GM18907 (cell line): ENCODE results near the gene DSG4.

ENCODE experiments used
- ATAC-seq: cut with Tn5 transposase; IDR thresholded peaks from one replicate; pipeline ENCODE4 v1.9.1; 2021; ENCODE audit warnings: mild to moderate bottlenecking, moderate library complexity; ENCODE audit not compliant: unreplicated experiment

Gene DSG4

GRCh38 chr18:31403409-31403808, 26.8 kb downstream of the DSG4 start:
- ATAC-seq, result no peak

GRCh38 chr18:31407649-31408048, 31.1 kb downstream of the DSG4 start:
- ATAC-seq, result no peak

GRCh38 chr18:31409276-31409675, 32.7 kb downstream of the DSG4 start:
- ATAC-seq, result no peak

- ATAC-seq, result no peak
Measured at GRCh38 chr18:31410716-31411483, 34.3 kb downstream of the DSG4 start.

GRCh38 chr18:31413137-31413536, 36.6 kb downstream of the DSG4 start:
- ATAC-seq, result no peak

GRCh38 chr18:31417850-31418249, 41.3 kb downstream of the DSG4 start:
- no peak for ATAC-seq

GRCh38 chr18:31419457-31419932, 42.9 kb downstream of the DSG4 start:
- no peak for ATAC-seq

- ATAC-seq, result no peak
Measured at GRCh38 chr18:31420032-31420431, 43.5 kb downstream of the DSG4 start.

GRCh38 chr18:31420524-31420923, 43.9 kb downstream of the DSG4 start:
- no peak for ATAC-seq

GRCh38 chr18:31424383-31424988, 47.9 kb downstream of the DSG4 start:
- peak; percentile 86 for ATAC-seq

GRCh38 chr18:31426021-31426420, 49.4 kb downstream of the DSG4 start:
- no peak for ATAC-seq

- no peak for ATAC-seq
Measured at GRCh38 chr18:31426871-31427406, 50.4 kb downstream of the DSG4 start.

GRCh38 chr18:31428211-31428610, 51.6 kb downstream of the DSG4 start:
- ATAC-seq, result no peak

- ATAC-seq, result no peak
Measured at GRCh38 chr18:31429623-31430022, 53.0 kb downstream of the DSG4 start.

- ATAC-seq, result no peak
Measured at GRCh38 chr18:31430072-31430471, 53.5 kb downstream of the DSG4 start.

GRCh38 chr18:31430554-31430953, 54.0 kb downstream of the DSG4 start:
- no peak for ATAC-seq

- no peak for ATAC-seq
Measured at GRCh38 chr18:31432316-31432715, 55.7 kb downstream of the DSG4 start.

- ATAC-seq, result no peak
Measured at GRCh38 chr18:31436825-31437224, 60.2 kb downstream of the DSG4 start.

GRCh38 chr18:31438402-31438801, 61.8 kb downstream of the DSG4 start:
- no peak for ATAC-seq

GRCh38 chr18:31439807-31440325, 63.3 kb downstream of the DSG4 start:
- ATAC-seq, result no peak

- ATAC-seq, result no peak
Measured at GRCh38 chr18:31440787-31441186, 64.2 kb downstream of the DSG4 start.

GRCh38 chr18:31441493-31441892, 64.9 kb downstream of the DSG4 start:
- ATAC-seq, result no peak
